Activated CD4-positive, alpha-beta T cell treated with anti-CD3 and anti-CD28 coated beads for 1 hour (primary cell): ENCODE results near the gene GDPD5.
A peak's percentile ranks its signal among the peaks of the same experiment; 100 is the strongest.

Experiments used
- DNase-seq: peaks from one replicate; pipeline ENCODE4 v3.0.0-alpha.2; 2020

GDPD5 gene

GRCh38 chr11:75534259-75535069 lies 8.7 kb upstream of the GDPD5 start:
- no peak for DNase-seq

GRCh38 chr11:75533896-75534258 lies 8.1 kb upstream of the GDPD5 start:
- DNase-seq, result no peak

GRCh38 chr11:75532200-75533048 lies 6.7 kb upstream of the GDPD5 start:
- DNase-seq, result peak; percentile 72

- DNase-seq, result no peak
Observed at GRCh38 chr11:75531325-75531724, 5.6 kb upstream of the GDPD5 start.

GRCh38 chr11:75530577-75530976 lies 4.8 kb upstream of the GDPD5 start:
- DNase-seq, result no peak

- no peak for DNase-seq
Observed at GRCh38 chr11:75527938-75528735, 2.4 kb upstream of the GDPD5 start.

GRCh38 chr11:75527130-75527529 lies 1.4 kb upstream of the GDPD5 start:
- no peak for DNase-seq

GRCh38 chr11:75526192-75526541 lies 426 bp upstream of the GDPD5 start:
- no peak for DNase-seq

- no peak for DNase-seq
Observed at GRCh38 chr11:75524665-75525432, 892 bp downstream of the GDPD5 start.

- no peak for DNase-seq
Observed at GRCh38 chr11:75523811-75524664, 1.7 kb downstream of the GDPD5 start.

GRCh38 chr11:75523189-75523588 lies 2.6 kb downstream of the GDPD5 start:
- DNase-seq, result no peak

- no peak for DNase-seq
Observed at GRCh38 chr11:75522286-75523044, 3.3 kb downstream of the GDPD5 start.

- DNase-seq, result no peak
Observed at GRCh38 chr11:75520688-75521087, 5.1 kb downstream of the GDPD5 start.

GRCh38 chr11:75518771-75519653 lies 6.7 kb downstream of the GDPD5 start:
- DNase-seq, result no peak

- DNase-seq, result no peak
Observed at GRCh38 chr11:75518204-75518549, 7.6 kb downstream of the GDPD5 start.

GRCh38 chr11:75516886-75517285 lies 8.9 kb downstream of the GDPD5 start:
- DNase-seq, result no peak

- DNase-seq, result no peak
Observed at GRCh38 chr11:75516140-75516539, 9.6 kb downstream of the GDPD5 start.

- no peak for DNase-seq
Observed at GRCh38 chr11:75514596-75514995, 11.1 kb downstream of the GDPD5 start.

GRCh38 chr11:75513250-75513649 lies 12.5 kb downstream of the GDPD5 start:
- DNase-seq, result no peak

- no peak for DNase-seq
Observed at GRCh38 chr11:75510723-75511019, 15.1 kb downstream of the GDPD5 start.
